ENCODE measurements around the gene RABAC1. TPM values are rescaled to one million over a fixed set of nuclear protein-coding genes. Genes with fewer than 3 reads are reported as not detected.

Gene RABAC1
- total and polyA plus RNA-seq, 11 donors = 43.2 to 217 (median 87.6) TPM

- Histone ChIP-seq H3K9me3 (no peaks in the 10 kb centered on the region), H3K27ac (no peak overlapping the region), H3K27me3 (peaks cover 7 to 84% (median 29%) of the 10 kb centered on the region in 9 donors), H3K36me3 (no peaks in the 10 kb centered on the region), H3K4me3 (no peak overlapping the region), H3K4me1 (peaks cover 0 to 36% (median 3%) of the 10 kb centered on the region in 12 donors)
- 35 to 48% (median 45%) methylated on average over 12 of the region's 12 CpGs for WGBS, 4 donors
- intact Hi-C loops (cut with DNase I) = loop anchor here in 4 of 10 donors (5.0 kb wide), 3 partner anchors 36 to 81 kb away; partner anchors contain the start of gene ZNF574 (in 1 of the 4)
- DNase-seq = no peak
- TF ChIP-seq POLR2A (IDR thresholded peaks at IDR 0.05) (no peak), CTCF (IDR thresholded peaks at IDR 0.05) (no peak)
- ATAC-seq = no peak
Observed at GRCh38 chr19:41995959-41996797, 37.1 kb upstream of the RABAC1 start.

GRCh38 chr19:41994994-41995958 lies 36.2 kb upstream of the RABAC1 start:
- Histone ChIP-seq H3K9me3 (no peaks in the 10 kb centered on the region), H3K36me3 (no peaks in the 10 kb centered on the region), H3K4me1 (peaks cover 0 to 43% (median 5%) of the 10 kb centered on the region in 12 donors), H3K4me3 (no peak overlapping the region), H3K27me3 (peaks cover 7 to 75% (median 29%) of the 10 kb centered on the region in 9 donors), H3K27ac (no peak overlapping the region)
- intact Hi-C loops (cut with DNase I) = loop anchor here in 4 of 10 donors (5.0 kb wide), 3 partner anchors 37 to 82 kb away; partner anchors contain the start of gene ZNF574 (in 2 of the 4)
- TF ChIP-seq CTCF (IDR thresholded peaks at IDR 0.05) (no peak), POLR2A (IDR thresholded peaks at IDR 0.05) (no peak)
- no peak for DNase-seq
- 83 to 90% (median 86%) methylated on average over 19 of the region's 19 CpGs for WGBS, 4 donors
- ATAC-seq = no peak

GRCh38 chr19:41994521-41994971 lies 35.4 kb upstream of the RABAC1 start:
- Histone ChIP-seq H3K27me3 (peaks cover 7 to 67% (median 29%) of the 10 kb centered on the region in 9 donors), H3K9me3 (no peaks in the 10 kb centered on the region), H3K36me3 (peaks cover 0 to 6% (median 0%) of the 10 kb centered on the region in 9 donors), H3K4me1 (peaks cover 0 to 43% (median 5%) of the 10 kb centered on the region in 12 donors), H3K4me3 (peak overlapping the region in 11 of 12 donors; percentile 52 to 96 (median 66)), H3K27ac (peak overlapping the region in 3 of 12 donors; percentile 93 to 97 (median 94))
- DNase-seq (no peak), ATAC-seq (no peak)
- TF ChIP-seq CTCF (IDR thresholded peaks at IDR 0.05) (no peak), POLR2A (IDR thresholded peaks at IDR 0.05) (no peak)
- 23 to 26% (median 25%) methylated on average over 12 to 13 of the region's 13 CpGs for WGBS, 4 donors
- intact Hi-C loops (cut with DNase I) = loop anchor here in 1 of 10 donors (5.0 kb wide), 1 partner anchor 83 kb away; the partner anchor contains the start of gene ZNF574

Data from heart left ventricle (tissue), 16 donors.